Measurements from ENCODE around the gene MBOAT1.
A peak's percentile ranks its signal among the peaks of the same experiment; 100 is the strongest.

Gene MBOAT1

DNA sequence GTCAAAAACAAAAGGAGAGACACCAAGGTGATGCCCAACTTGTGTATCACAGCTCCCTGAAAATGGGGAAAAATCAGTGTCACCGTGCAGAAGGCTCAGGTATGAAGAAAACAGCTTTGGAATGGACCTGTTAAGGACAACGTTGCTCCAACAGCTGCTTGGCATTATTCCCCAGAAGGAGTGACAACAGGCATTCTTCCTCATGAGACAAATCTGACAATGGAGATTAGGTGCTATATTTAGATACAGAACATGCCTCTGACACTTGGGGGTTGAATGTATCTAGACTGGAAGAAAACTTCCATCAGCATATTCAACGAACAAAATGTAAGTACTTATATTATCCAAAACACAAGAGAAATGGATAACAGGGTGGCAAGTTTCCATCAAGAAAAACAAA, 87.7 kb downstream of the MBOAT1 start:
- no peaks in the 10 kb centered on the region for H3K9me3 ChIP-seq (ENCODE audit: low read depth, low read length)
- no peak overlapping the region for H3K4me3 ChIP-seq
- TF ChIP-seq FOXP2 (optimal IDR thresholded peaks at IDR 0.05; ENCODE audit: control extremely low read depth, extremely low read length, insufficient read depth) (no peak), POLR2AphosphoS5 (IDR thresholded peaks at IDR 0.05; ENCODE audit: borderline replicate concordance, low read depth, low read length) (no peak), EZH2 (IDR thresholded peaks at IDR 0.05) (no peak)
- no peak overlapping the region for H3K27ac ChIP-seq
- no peak overlapping the region for H3K9ac ChIP-seq (ENCODE audit: insufficient read length)
- H3K36me3 ChIP-seq (ENCODE audit: insufficient read depth, low read length) = no peaks in the 10 kb centered on the region
- DNase-seq (ENCODE audit: low read depth, low spot score) = no peak

DNA sequence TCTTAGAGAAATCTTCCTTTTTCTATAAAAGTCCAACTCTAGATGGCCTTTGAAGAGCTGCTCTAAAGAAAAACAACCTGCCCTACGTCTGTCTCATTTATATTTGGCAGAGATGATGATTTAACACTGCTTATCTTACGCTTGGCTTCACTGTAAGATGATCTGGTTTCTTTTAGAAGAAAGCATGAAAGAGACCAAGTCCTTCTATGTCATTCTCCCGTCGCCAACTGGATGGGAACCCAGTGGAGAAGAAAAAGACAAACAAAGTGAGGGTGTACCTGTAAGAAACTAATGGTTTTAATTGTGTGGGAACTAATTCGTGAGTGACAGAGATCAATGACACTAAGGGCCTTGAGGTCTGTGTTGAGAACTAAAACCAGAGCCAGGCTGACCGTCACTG, 92.8 kb downstream of the MBOAT1 start:
- Histone ChIP-seq H3K27ac (no peak overlapping the region), H3K9ac (ENCODE audit: insufficient read length) (no peak overlapping the region), H3K4me3 (no peak overlapping the region), H3K9me3 (ENCODE audit: low read depth, low read length) (no peaks in the 10 kb centered on the region), H3K36me3 (ENCODE audit: insufficient read depth, low read length) (no peaks in the 10 kb centered on the region)
- TF ChIP-seq FOXP2 (optimal IDR thresholded peaks at IDR 0.05; ENCODE audit: control extremely low read depth, extremely low read length, insufficient read depth) = no peak
- no peak for TF ChIP-seq POLR2AphosphoS5 (IDR thresholded peaks at IDR 0.05; ENCODE audit: borderline replicate concordance, low read depth, low read length)
- no peak for TF ChIP-seq EZH2 (IDR thresholded peaks at IDR 0.05)
- DNase-seq (ENCODE audit: low read depth, low spot score) = no peak

DNA sequence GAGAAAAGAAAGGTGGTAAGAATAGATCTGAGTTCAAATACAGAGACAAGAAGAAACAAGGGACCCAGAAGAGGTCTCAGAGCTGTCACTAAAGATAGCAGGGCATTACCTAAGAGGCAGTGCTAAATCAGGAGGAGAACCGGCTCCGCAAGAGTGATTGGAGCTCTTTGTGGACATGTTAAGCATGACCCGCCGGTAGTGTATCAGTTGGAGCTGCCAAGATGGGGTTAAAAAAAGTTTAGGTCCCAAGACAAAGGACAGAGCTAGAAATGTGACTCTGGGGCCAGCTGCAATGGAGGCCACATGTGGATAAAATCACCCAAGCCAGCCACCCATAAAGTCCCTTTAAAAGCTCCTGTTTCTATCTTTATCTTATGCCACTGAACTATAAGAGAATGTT, 93.4 kb downstream of the MBOAT1 start:
- Histone ChIP-seq H3K27ac (no peak overlapping the region), H3K4me3 (no peak overlapping the region), H3K36me3 (ENCODE audit: insufficient read depth, low read length) (no peaks in the 10 kb centered on the region), H3K9me3 (ENCODE audit: low read depth, low read length) (no peaks in the 10 kb centered on the region), H3K9ac (ENCODE audit: insufficient read length) (no peak overlapping the region)
- TF ChIP-seq POLR2AphosphoS5 (IDR thresholded peaks at IDR 0.05; ENCODE audit: borderline replicate concordance, low read depth, low read length) (no peak), EZH2 (IDR thresholded peaks at IDR 0.05) (no peak)
- DNase-seq (ENCODE audit: low read depth, low spot score) = no peak

DNA sequence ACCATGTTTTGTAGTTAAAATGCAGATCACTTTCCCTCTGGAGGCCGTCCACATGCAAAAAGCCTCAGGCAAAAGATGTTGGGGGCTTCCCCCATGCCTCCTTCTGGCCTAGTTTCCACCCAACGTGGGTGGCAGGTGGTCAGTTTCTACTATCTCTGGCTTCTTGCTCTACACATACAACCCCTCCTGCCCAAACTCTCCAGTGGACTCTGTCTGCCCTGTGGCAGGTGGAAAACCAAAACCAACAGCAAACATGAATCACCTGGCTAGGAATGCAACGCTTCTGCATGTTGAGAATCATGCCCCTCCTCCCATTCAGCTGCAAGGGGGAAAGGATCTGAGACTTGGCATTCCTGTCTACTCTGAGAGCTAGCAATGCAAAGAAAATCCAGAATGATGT, 94.8 kb downstream of the MBOAT1 start:
- no peaks in the 10 kb centered on the region for H3K9me3 ChIP-seq (ENCODE audit: low read depth, low read length)

DNA sequence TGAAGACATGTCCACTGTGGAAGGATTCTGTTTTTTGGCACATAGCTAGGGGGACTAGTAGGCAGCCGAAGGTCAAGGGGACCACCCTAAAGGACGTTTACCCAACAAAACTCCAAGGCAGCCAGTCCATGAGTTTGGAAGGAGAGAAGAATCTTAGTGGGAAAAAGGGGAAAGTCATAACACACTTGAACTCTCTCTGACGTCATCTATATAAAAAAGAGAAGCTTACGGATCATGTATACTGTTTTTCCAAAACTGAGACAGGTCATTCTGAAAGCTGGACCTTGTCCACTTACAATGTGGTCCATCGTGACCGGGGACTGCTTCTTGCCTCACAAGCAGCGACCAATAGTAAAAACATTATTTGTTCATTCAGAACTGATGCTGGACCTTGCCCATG, 95.5 kb downstream of the MBOAT1 start:
- H3K27ac ChIP-seq = no peak overlapping the region
- TF ChIP-seq EZH2 (IDR thresholded peaks at IDR 0.05) (no peak), FOXP2 (optimal IDR thresholded peaks at IDR 0.05; ENCODE audit: control extremely low read depth, extremely low read length, insufficient read depth) (no peak), POLR2AphosphoS5 (IDR thresholded peaks at IDR 0.05; ENCODE audit: borderline replicate concordance, low read depth, low read length) (no peak)
- H3K4me3 ChIP-seq = no peak overlapping the region
- no peak for DNase-seq (ENCODE audit: low read depth, low spot score)
- no peaks in the 10 kb centered on the region for H3K9me3 ChIP-seq (ENCODE audit: low read depth, low read length)
- H3K36me3 ChIP-seq (ENCODE audit: insufficient read depth, low read length) = no peaks in the 10 kb centered on the region
- H3K9ac ChIP-seq (ENCODE audit: insufficient read length) = no peak overlapping the region

More for the DNA sequence above, 94.8 kb downstream of the MBOAT1 start:
- DNase-seq (ENCODE audit: low read depth, low spot score) = no peak
- TF ChIP-seq FOXP2 (optimal IDR thresholded peaks at IDR 0.05; ENCODE audit: control extremely low read depth, extremely low read length, insufficient read depth) (no peak), EZH2 (IDR thresholded peaks at IDR 0.05) (no peak), POLR2AphosphoS5 (IDR thresholded peaks at IDR 0.05; ENCODE audit: borderline replicate concordance, low read depth, low read length) (no peak)
- Histone ChIP-seq H3K36me3 (ENCODE audit: insufficient read depth, low read length) (no peaks in the 10 kb centered on the region), H3K27ac (no peak overlapping the region), H3K9ac (ENCODE audit: insufficient read length) (no peak overlapping the region), H3K4me3 (no peak overlapping the region)

DNA sequence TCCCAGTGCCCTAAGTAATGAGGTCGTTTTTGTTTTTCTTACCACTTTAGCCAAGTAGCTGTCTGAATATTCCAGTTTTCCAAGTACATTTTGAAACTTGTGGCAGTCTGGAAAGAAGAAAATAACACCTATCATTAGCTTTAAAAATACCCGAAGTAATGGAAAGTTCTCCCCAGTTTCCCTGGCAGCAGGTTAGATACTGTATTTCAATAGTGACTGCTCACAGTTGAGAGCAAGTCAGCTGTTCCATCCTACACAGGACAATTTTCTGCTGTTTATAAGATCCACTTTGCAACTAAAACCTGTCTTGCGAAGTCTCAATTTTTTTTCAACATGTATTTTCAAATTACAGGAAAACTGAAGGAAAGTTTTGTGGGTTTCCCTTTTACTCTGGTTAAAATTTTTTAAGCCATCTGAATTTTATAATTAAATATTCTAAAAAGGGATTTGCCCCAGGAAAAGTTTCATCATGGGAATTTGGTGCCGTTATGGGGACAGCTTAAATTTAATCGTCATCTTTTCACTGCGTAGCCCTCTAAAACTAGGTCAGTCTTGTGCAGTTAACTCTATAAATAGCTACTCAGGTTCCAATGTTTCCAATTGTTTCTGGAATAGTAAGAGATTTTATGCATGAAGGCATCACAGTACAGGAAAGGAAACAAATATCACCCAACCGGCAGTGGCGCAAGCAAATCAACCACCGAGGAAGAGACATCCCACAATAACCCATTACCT, 96.9 kb downstream of the MBOAT1 start:
- H3K4me3 ChIP-seq = no peak overlapping the region
- TF ChIP-seq EZH2 (IDR thresholded peaks at IDR 0.05) = no peak
- no peak for TF ChIP-seq FOXP2 (optimal IDR thresholded peaks at IDR 0.05; ENCODE audit: control extremely low read depth, extremely low read length, insufficient read depth)
- TF ChIP-seq POLR2AphosphoS5 (IDR thresholded peaks at IDR 0.05; ENCODE audit: borderline replicate concordance, low read depth, low read length) = no peak
- H3K9me3 ChIP-seq (ENCODE audit: low read depth, low read length) = no peaks in the 10 kb centered on the region
- H3K36me3 ChIP-seq (ENCODE audit: insufficient read depth, low read length) = no peaks in the 10 kb centered on the region
- 0 out of 2 replicates have a peak overlapping the region, but pooled peaks have one; percentile 28 for H3K27ac ChIP-seq
- H3K9ac ChIP-seq (ENCODE audit: insufficient read length) = no peak overlapping the region
- DNase-seq (ENCODE audit: low read depth, low spot score) = no peak

DNA sequence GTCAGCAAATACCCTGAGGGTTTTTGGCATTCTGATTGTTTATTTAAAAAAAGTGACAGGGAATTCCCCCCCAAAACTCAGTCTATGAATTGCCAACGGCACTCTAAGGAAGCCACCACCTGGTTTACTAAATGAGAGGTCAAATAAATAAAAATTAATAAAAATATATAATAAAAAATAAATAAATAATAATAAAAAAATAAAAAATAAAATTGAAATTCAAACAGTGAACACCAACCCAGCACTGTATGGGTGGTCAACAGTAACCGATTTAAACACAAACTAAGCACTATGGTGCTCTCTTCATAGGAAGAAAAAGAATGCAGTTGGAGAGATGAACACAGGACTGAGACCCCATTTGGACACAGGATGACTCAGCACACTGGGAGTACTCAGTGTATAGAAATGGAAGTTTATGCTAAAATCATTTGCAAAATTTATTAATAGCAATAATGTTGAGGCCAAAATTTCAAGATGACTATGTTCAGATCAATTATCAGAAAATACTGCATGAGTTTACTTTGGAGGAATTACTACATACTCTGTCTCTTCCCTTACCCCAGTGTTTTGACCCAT, 98.5 kb downstream of the MBOAT1 start:
- DNase-seq (ENCODE audit: low read depth, low spot score) = no peak
- no peaks in the 10 kb centered on the region for H3K9me3 ChIP-seq (ENCODE audit: low read depth, low read length)
- no peak overlapping the region for H3K9ac ChIP-seq (ENCODE audit: insufficient read length)
- H3K27ac ChIP-seq = no peak overlapping the region
- no peaks in the 10 kb centered on the region for H3K36me3 ChIP-seq (ENCODE audit: insufficient read depth, low read length)
- H3K4me3 ChIP-seq = no peak overlapping the region
- no peak for TF ChIP-seq FOXP2 (optimal IDR thresholded peaks at IDR 0.05; ENCODE audit: control extremely low read depth, extremely low read length, insufficient read depth)
- no peak for TF ChIP-seq POLR2AphosphoS5 (IDR thresholded peaks at IDR 0.05; ENCODE audit: borderline replicate concordance, low read depth, low read length)
- no peak for TF ChIP-seq EZH2 (IDR thresholded peaks at IDR 0.05)

DNA sequence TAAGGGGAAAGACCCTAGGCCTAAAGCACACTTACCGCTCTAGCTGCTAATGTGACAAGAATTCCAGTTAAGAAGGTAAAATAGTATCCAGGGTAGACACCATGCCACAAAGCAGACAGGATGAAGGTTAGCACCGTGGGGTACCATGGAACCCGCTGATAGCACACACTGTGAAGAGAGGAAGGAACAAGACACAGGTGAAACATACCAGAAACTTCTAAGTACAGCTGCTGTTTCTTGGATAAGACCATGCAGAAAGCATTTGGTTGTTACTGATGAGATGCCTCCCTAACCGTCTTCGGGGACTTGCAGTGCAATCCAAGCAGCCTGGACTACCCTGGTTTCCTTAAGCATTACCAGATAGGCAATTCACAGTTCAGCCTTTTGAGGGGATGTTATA, 99.4 kb downstream of the MBOAT1 start:
- no peaks in the 10 kb centered on the region for H3K36me3 ChIP-seq (ENCODE audit: insufficient read depth, low read length)
- H3K9ac ChIP-seq (ENCODE audit: insufficient read length) = no peak overlapping the region
- DNase-seq (ENCODE audit: low read depth, low spot score) = no peak
- no peak overlapping the region for H3K27ac ChIP-seq
- TF ChIP-seq EZH2 (IDR thresholded peaks at IDR 0.05) = no peak
- TF ChIP-seq FOXP2 (optimal IDR thresholded peaks at IDR 0.05; ENCODE audit: control extremely low read depth, extremely low read length, insufficient read depth) = no peak
- no peak overlapping the region for H3K4me3 ChIP-seq
- no peaks in the 10 kb centered on the region for H3K9me3 ChIP-seq (ENCODE audit: low read depth, low read length)

DNA sequence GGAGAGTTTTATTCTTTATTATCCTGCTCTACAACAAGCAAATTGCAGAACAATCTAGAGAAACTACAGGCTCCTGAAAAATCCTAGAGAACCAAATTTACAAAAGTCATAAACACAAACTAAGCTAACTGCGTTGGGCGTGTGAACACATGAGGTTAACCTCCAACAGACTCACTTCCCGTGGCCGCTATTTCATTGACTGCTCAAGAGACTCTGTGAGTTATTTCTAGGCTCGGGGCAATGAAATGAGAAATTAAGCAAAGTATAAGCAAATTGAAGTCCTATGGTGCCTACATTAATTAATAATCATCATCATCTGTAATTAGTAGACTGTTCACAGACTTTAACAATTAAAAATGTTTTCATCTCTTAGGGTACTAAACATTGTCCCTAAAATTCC, 100.0 kb downstream of the MBOAT1 start:
- Histone ChIP-seq H3K36me3 (ENCODE audit: insufficient read depth, low read length) (no peaks in the 10 kb centered on the region), H3K9me3 (ENCODE audit: low read depth, low read length) (no peaks in the 10 kb centered on the region), H3K4me3 (no peak overlapping the region), H3K27ac (no peak overlapping the region), H3K9ac (ENCODE audit: insufficient read length) (no peak overlapping the region)
- no peak for DNase-seq (ENCODE audit: low read depth, low spot score)
- TF ChIP-seq POLR2AphosphoS5 (IDR thresholded peaks at IDR 0.05; ENCODE audit: borderline replicate concordance, low read depth, low read length) (no peak), FOXP2 (optimal IDR thresholded peaks at IDR 0.05; ENCODE audit: control extremely low read depth, extremely low read length, insufficient read depth) (no peak), EZH2 (IDR thresholded peaks at IDR 0.05) (no peak)
